NCI-H146 (cell line): ENCODE data around the gene CCL2.
"Not testable (repeated sequence)": the region's sequence is repeated elsewhere in the genome, so short reads cannot be mapped to it uniquely, and the experiment has no call there.

ENCODE experiments used
- DNase-seq: peaks from one replicate; lab custom pipeline; 2025; lab: John Stamatoyannopoulos, UW

Gene CCL2

GRCh38 chr17:34254651-34255380 lies at the start of gene CCL2:
Gene CCL2, plus strand, starts transcription at chr17:34255285. Its CDS starts 65 bp downstream, at chr17:34255350.
- DNase-seq: no peak

GRCh38 chr17:34205401-34205800 lies 49.7 kb upstream of the CCL2 start:
- DNase-seq: no peak

- DNase-seq: no peak
Measured at GRCh38 chr17:34206569-34206968, 48.5 kb upstream of the CCL2 start.

- no peak for DNase-seq
Measured at GRCh38 chr17:34207572-34207971, 47.5 kb upstream of the CCL2 start.

GRCh38 chr17:34218748-34219147 lies 36.3 kb upstream of the CCL2 start:
- DNase-seq: no peak

- no peak for DNase-seq
Measured at GRCh38 chr17:34219405-34219804, 35.7 kb upstream of the CCL2 start.

- DNase-seq: no peak
Measured at GRCh38 chr17:34220045-34220751, 34.9 kb upstream of the CCL2 start.

GRCh38 chr17:34220752-34221395 lies 34.2 kb upstream of the CCL2 start:
- DNase-seq: no peak

GRCh38 chr17:34221411-34221810 lies 33.7 kb upstream of the CCL2 start:
- no peak for DNase-seq

- DNase-seq: no peak
Measured at GRCh38 chr17:34222722-34223497, 32.2 kb upstream of the CCL2 start.

- no peak for DNase-seq
Measured at GRCh38 chr17:34225046-34225445, 30.0 kb upstream of the CCL2 start.

GRCh38 chr17:34226011-34226743 lies 28.9 kb upstream of the CCL2 start:
- DNase-seq: no peak

GRCh38 chr17:34226744-34227034 lies 28.4 kb upstream of the CCL2 start:
- no peak for DNase-seq

- DNase-seq: not testable (repeated sequence)
Measured at GRCh38 chr17:34227293-34227692, 27.8 kb upstream of the CCL2 start.

- DNase-seq: no peak
Measured at GRCh38 chr17:34227707-34228106, 27.4 kb upstream of the CCL2 start.

- DNase-seq: no peak
Measured at GRCh38 chr17:34228781-34229180, 26.3 kb upstream of the CCL2 start.

- DNase-seq: no peak
Measured at GRCh38 chr17:34230342-34230741, 24.7 kb upstream of the CCL2 start.

GRCh38 chr17:34234616-34235015 lies 20.5 kb upstream of the CCL2 start:
- DNase-seq: no peak

- DNase-seq: no peak
Measured at GRCh38 chr17:34235389-34236028, 19.6 kb upstream of the CCL2 start.

- no peak for DNase-seq
Measured at GRCh38 chr17:34236281-34236892, 18.7 kb upstream of the CCL2 start.

GRCh38 chr17:34237458-34237857 lies 17.6 kb upstream of the CCL2 start:
- DNase-seq: no peak
